Measurements from ENCODE around the gene DCP1A. TPM values are rescaled to one million over a fixed set of nuclear protein-coding genes. Genes with fewer than 3 reads are reported as not detected.

The DCP1A gene
- total RNA-seq, 1 donor from 2014 or later = 5.0 TPM

DNA sequence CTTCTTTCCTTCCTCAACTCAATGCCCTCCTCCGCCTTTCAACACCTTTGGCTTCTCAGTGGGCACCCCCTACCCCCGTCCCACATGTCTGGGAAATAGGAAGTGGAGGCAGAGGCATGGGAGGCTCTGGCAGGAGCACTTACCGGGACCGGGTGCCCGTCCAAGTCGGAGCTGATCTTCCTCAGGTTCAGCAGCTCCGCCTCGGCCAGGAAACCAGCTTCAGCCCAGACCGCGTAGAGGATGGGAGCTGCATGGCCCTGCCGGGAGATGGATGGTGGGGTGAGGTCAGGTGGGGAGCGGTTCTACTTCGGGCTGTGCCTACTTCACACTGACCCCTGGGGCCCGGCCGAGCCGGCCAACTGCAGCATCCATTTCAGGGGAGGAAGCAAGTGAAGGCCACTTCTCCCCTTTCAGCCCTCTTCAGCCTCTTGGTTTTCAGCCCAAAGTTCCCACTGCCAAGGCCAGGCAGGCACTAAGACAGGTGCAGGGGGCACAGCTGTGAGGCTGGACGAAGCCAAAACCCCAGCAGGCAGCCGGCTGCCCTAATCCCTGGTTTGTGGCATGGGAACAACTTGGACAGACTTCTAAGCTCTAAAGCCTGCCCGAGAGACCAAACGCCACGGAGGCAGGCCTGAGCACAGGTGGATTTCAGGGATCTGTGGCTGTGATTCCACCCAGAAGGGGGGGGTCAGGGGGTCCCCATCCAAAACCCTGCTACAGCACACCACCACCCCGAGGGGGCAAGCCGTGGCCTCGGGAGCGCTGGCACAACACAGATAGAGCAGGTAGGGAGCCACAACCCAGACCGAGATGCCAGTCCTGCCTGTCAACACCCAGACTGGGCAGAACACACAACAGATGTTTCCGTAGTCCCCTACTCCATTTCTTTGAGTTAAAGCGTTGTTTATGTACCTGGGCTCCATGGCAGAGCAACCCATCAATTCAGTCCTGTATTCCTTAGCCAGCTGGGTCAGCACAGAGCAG lies 106.1 kb downstream of the DCP1A start:
- no peaks in the 10 kb centered on the region for H3K27me3 ChIP-seq (ENCODE audit: control insufficient read depth, insufficient read depth, low read length)
- DNase-seq (ENCODE audit: low read depth) = no peak
- H3K4me3 ChIP-seq (ENCODE audit: low read depth, low read length) = no peak overlapping the region
- FAIRE-seq = peak; percentile 52
- H3K36me3 ChIP-seq (ENCODE audit: control insufficient read depth, insufficient read depth, low read length) = peaks cover 54% of the 10 kb centered on the region
- no peak for TF ChIP-seq CTCF (IDR thresholded peaks at IDR 0.05; ENCODE audit: insufficient read depth, low read length, severe bottlenecking)

- Histone ChIP-seq H3K36me3 (ENCODE audit: control insufficient read depth, insufficient read depth, low read length) (peaks cover 65% of the 10 kb centered on the region), H3K27me3 (ENCODE audit: control insufficient read depth, insufficient read depth, low read length) (no peaks in the 10 kb centered on the region), H3K4me3 (ENCODE audit: low read depth, low read length) (no peak overlapping the region)
- DNase-seq (ENCODE audit: low read depth) (no peak), FAIRE-seq (no peak)
- no peak for TF ChIP-seq CTCF (IDR thresholded peaks at IDR 0.05; ENCODE audit: insufficient read depth, low read length, severe bottlenecking)
Measured at GRCh38 chr3:53239800-53240199, 107.5 kb downstream of the DCP1A start.

- FAIRE-seq (no peak), DNase-seq (ENCODE audit: low read depth) (peak; percentile 9)
- Histone ChIP-seq H3K36me3 (ENCODE audit: control insufficient read depth, insufficient read depth, low read length) (peaks cover 68% of the 10 kb centered on the region), H3K27me3 (ENCODE audit: control insufficient read depth, insufficient read depth, low read length) (no peaks in the 10 kb centered on the region), H3K4me3 (ENCODE audit: low read depth, low read length) (no peak overlapping the region)
- TF ChIP-seq CTCF (IDR thresholded peaks at IDR 0.05; ENCODE audit: insufficient read depth, low read length, severe bottlenecking) = no peak
Measured at GRCh38 chr3:53238886-53239285, 108.5 kb downstream of the DCP1A start.

DNA sequence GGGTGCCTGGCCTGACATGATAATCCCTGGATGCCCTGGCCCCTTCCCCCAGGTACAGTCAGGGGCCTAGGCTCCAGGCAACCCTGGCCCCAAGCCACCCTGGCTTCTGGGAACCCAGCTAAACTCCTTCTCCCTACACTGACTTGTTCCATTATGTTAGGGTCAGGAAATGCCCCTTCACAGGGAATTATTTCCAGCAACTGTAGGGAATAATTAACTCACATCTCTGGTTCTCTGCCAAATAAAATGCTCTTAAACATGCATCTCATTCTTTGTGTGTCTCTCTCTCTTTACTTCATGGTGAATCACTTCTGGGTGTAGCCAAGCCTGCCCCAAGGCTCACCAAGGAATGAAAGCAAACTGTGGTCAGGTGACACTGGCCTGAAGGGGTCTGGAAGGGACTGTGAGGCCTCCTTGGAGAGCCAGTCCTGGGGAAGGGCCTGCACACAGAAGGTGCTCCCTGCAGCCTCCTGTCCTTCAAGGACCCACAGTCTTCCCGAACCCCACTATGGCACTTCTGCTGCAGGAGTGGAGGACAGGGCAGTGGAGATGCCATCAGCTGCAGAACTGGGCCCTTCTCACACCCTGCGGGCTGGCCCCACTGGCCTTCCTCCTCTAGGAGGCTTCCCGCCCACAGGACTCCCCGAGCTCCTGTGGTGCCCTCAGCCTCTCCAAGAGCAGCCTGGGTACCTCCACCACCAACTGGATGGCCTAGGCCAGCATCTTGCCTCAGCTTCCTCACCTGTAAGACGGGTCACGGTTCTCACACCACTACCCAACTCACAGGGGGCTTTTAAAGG lies 109.1 kb downstream of the DCP1A start:
- peak; percentile 77 for FAIRE-seq

More for the DNA sequence above, 109.1 kb downstream of the DCP1A start:
- peaks cover 67% of the 10 kb centered on the region for H3K36me3 ChIP-seq (ENCODE audit: control insufficient read depth, insufficient read depth, low read length)
- DNase-seq (ENCODE audit: low read depth) = peak; percentile 92
- H3K4me3 ChIP-seq (ENCODE audit: low read depth, low read length) = no peak overlapping the region
- TF ChIP-seq CTCF (IDR thresholded peaks at IDR 0.05; ENCODE audit: insufficient read depth, low read length, severe bottlenecking) = no peak
- H3K27me3 ChIP-seq (ENCODE audit: control insufficient read depth, insufficient read depth, low read length) = no peaks in the 10 kb centered on the region

All from bronchial epithelial cell (primary cell).